H1 (cell line): Measurements from ENCODE around the gene SLC16A2. TPM values are rescaled to one million over a fixed set of nuclear protein-coding genes. Genes with fewer than 3 reads are reported as not detected.

Experiments
- CTCF ChIA-PET: fragments of 300-600 bp; sonication (Branson Sonifier 250); formaldehyde crosslinking; loops from one replicate; lab custom pipeline; 2021; ENCODE audit not compliant: partially characterized antibody; lab: Charles Lee
- POLR2A ChIA-PET: fragments of 300-600 bp; sonication (Branson Sonifier 250); formaldehyde crosslinking; loops from one replicate; lab custom pipeline; 2021; ENCODE audit warnings: inconsistent platforms; ENCODE audit not compliant: partially characterized antibody; lab: Charles Lee
- DNase-seq, 2 experiments: peaks; one replicate each; pipeline versions ENCODE4 v3.0.0 to v3.0.0-alpha.2; 2010 to 2022; ENCODE audit warnings: low spot score in 2 of 2, low read depth in 1 of 2, mixed read lengths in 1 of 2
- FAIRE-seq: peaks from 2 replicates; lab custom pipeline; 2011; peaks lifted over from hg19 to GRCh38; lab: Jason Lieb, UNC
- H2AFZ ChIP-seq: 2 replicates; pipeline ENCODE4 v1.8.1; 2012; ENCODE audit warnings: low read length, inconsistent platforms
- H2AK5ac ChIP-seq: 2 replicates; pipeline ENCODE4 v1.6.1; 2013; ENCODE audit warnings: low read depth, low read length
- H2BK120ac ChIP-seq: replicated peaks from 2 replicates; pipeline ENCODE3; 2013; ENCODE audit warnings: low read depth, low read length, inconsistent platforms
- H2BK12ac ChIP-seq: 2 replicates; pipeline ENCODE4 v1.6.1; 2013; ENCODE audit warnings: low read depth, low read length
- H2BK15ac ChIP-seq: 2 replicates; pipeline ENCODE4 v1.6.1; 2013; ENCODE audit warnings: low read length
- H2BK20ac ChIP-seq: 2 replicates; pipeline ENCODE4 v1.6.1; 2013; ENCODE audit warnings: low read length
- H2BK5ac ChIP-seq: 2 replicates; pipeline ENCODE4 v1.6.1; 2013; ENCODE audit warnings: low read depth, low read length
- H3K14ac ChIP-seq: 2 replicates; pipeline ENCODE4 v1.6.1; 2013; ENCODE audit warnings: inconsistent platforms; ENCODE audit not compliant: insufficient read length
- H3K18ac ChIP-seq: 2 replicates; pipeline ENCODE4 v1.6.1; 2013; ENCODE audit warnings: low read length; ENCODE audit errors: extremely low read depth
- H3K23ac ChIP-seq: 2 replicates; pipeline ENCODE4 v1.6.1; 2013; ENCODE audit warnings: inconsistent platforms; ENCODE audit not compliant: insufficient read length
- H3K23me2 ChIP-seq: 2 replicates; pipeline ENCODE4 v1.6.1; 2013; ENCODE audit warnings: low read depth, low read length
- H3K27ac ChIP-seq: 2 replicates; pipeline ENCODE4 v1.6.1; 2011; ENCODE audit warnings: low read depth, low read length, inconsistent platforms
- H3K27me3 ChIP-seq, 4 experiments: replicated peaks in 1 of 4; 1 replicate in 1 of 4; 2 replicates in 3 of 4; pipeline versions ENCODE4 v1.6.1 to v1.8.1; 2011 to 2013; ENCODE audit warnings: low read length in 3 of 4, mild to moderate bottlenecking in 3 of 4, inconsistent platforms in 2 of 4, mixed read lengths in 2 of 4, moderate library complexity in 1 of 4; ENCODE audit not compliant: control insufficient read depth in 3 of 4, insufficient read depth in 3 of 4; ENCODE audit errors: extremely low read depth in 1 of 4
- H3K36me3 ChIP-seq, 4 experiments: 2 replicates each; pipeline versions ENCODE4 v1.6.1 to v1.8.1; 2011 to 2013; ENCODE audit warnings: mild to moderate bottlenecking in 4 of 4, low read length in 3 of 4, moderate library complexity in 2 of 4, control low read depth in 1 of 4, inconsistent platforms in 1 of 4; ENCODE audit not compliant: insufficient read depth in 4 of 4, control insufficient read depth in 2 of 4
- H3K4ac ChIP-seq: replicated peaks from 2 replicates; pipeline ENCODE3; 2013; ENCODE audit warnings: low read length, low read depth, mixed read lengths, inconsistent platforms; ENCODE audit not compliant: insufficient read length
- H3K4me1 ChIP-seq, 4 experiments: replicated peaks in 1 of 4; 1 replicate in 1 of 4; 2 replicates in 3 of 4; pipeline versions ENCODE4 v1.6.1 to v1.8.1; 2011 to 2013; ENCODE audit warnings: low read length in 3 of 4, inconsistent platforms in 2 of 4, mixed read lengths in 1 of 4; ENCODE audit not compliant: insufficient read depth in 4 of 4, control insufficient read depth in 3 of 4
- H3K4me2 ChIP-seq, 2 experiments: 2 replicates each; pipeline versions ENCODE4 v1.6.1 to v1.8.1; 2011 to 2013; ENCODE audit warnings: low read depth in 2 of 2, low read length in 2 of 2, control low read depth in 1 of 2, inconsistent platforms in 1 of 2, mild to moderate bottlenecking in 1 of 2; ENCODE audit not compliant: insufficient read depth in 1 of 2
- H3K4me3 ChIP-seq, 4 experiments: fragments of 200-600, 300-600 bp in 1 of 4; sonication (generic), shearing (Covaris generic), sonication (Bioruptor Twin) in 1 of 4; 2 replicates each; pipeline versions ENCODE4 v1.5.1 to v1.8.1; 2011 to 2016; ENCODE audit warnings: low read length in 4 of 4, low read depth in 3 of 4, control low read depth in 2 of 4, inconsistent platforms in 2 of 4, mild to moderate bottlenecking in 2 of 4, mixed read lengths in 1 of 4, moderate library complexity in 1 of 4; ENCODE audit not compliant: insufficient read depth in 2 of 4; ENCODE audit errors: extremely low read depth in 1 of 4
- H3K56ac ChIP-seq: replicated peaks from 2 replicates; pipeline ENCODE3; 2013; ENCODE audit warnings: low read depth, mild to moderate bottlenecking, mixed read lengths, low read length, inconsistent platforms; ENCODE audit not compliant: insufficient read length
- H3K79me1 ChIP-seq: 2 replicates; pipeline ENCODE4 v1.6.1; 2013; ENCODE audit warnings: low read depth, low read length, control low read depth
- H3K79me2 ChIP-seq, 2 experiments: 2 replicates each; pipeline versions ENCODE4 v1.6.1 to v1.8.1; 2012 to 2013; ENCODE audit warnings: low read length in 2 of 2, mild to moderate bottlenecking in 2 of 2, inconsistent platforms in 1 of 2; ENCODE audit not compliant: insufficient read depth in 2 of 2, control insufficient read depth in 1 of 2
- H3K9ac ChIP-seq, 4 experiments: replicated peaks in 1 of 4; 1 replicate in 1 of 4; 2 replicates in 3 of 4; pipeline versions ENCODE4 v1.6.1 to v1.8.1; 2011 to 2013; ENCODE audit warnings: low read depth in 3 of 4, low read length in 3 of 4, control low read depth in 2 of 4, mild to moderate bottlenecking in 2 of 4, moderate library complexity in 2 of 4, inconsistent platforms in 1 of 4; ENCODE audit errors: extremely low read depth in 1 of 4
- H3K9me3 ChIP-seq, 2 experiments: 2 replicates each; pipeline versions ENCODE4 v1.6.1 to v1.8.1; 2012 to 2013; ENCODE audit warnings: mild to moderate bottlenecking in 2 of 2, moderate library complexity in 2 of 2, control low read depth in 1 of 2, inconsistent platforms in 1 of 2, low read depth in 1 of 2, low read length in 1 of 2, mixed read lengths in 1 of 2; ENCODE audit not compliant: insufficient read depth in 2 of 2
- H4K20me1 ChIP-seq, 2 experiments: replicated peaks in 1 of 2; 2 replicates each; pipeline versions ENCODE3 to v1.8.1; 2011 to 2013; ENCODE audit warnings: inconsistent platforms in 2 of 2, low read length in 2 of 2, mild to moderate bottlenecking in 1 of 2; ENCODE audit not compliant: insufficient read depth in 2 of 2, control insufficient read depth in 1 of 2
- H4K5ac ChIP-seq: 2 replicates; pipeline ENCODE4 v1.6.1; 2013; ENCODE audit warnings: low read length, low read depth, mixed read lengths, inconsistent platforms; ENCODE audit not compliant: insufficient read length
- H4K8ac ChIP-seq: 2 replicates; pipeline ENCODE4 v1.8.0; 2013; ENCODE audit warnings: mild to moderate bottlenecking, moderate library complexity, low read length, inconsistent platforms; ENCODE audit not compliant: insufficient read depth; ENCODE audit errors: extremely low read depth
- H4K91ac ChIP-seq: replicated peaks from 2 replicates; pipeline ENCODE3; 2013; ENCODE audit warnings: low read length, mixed read lengths, inconsistent platforms; ENCODE audit not compliant: insufficient read length
- CBX5 ChIP-seq: fragments of 300-800, 300-1000 bp; sonication (generic); IDR thresholded peaks from 2 replicates; pipeline ENCODE4 v1.7.1; 2016; ENCODE audit warnings: antibody characterized with exemption, low read length, low read depth
- POLR2AphosphoS5 ChIP-seq: IDR thresholded peaks from 2 replicates; pipeline ENCODE4 v1.6.1; 2011; ENCODE audit warnings: low read depth, low read length
- WGBS, 2 experiments: shearing (Covaris generic) in 1 of 2; methylation state at CpG; one replicate each; pipeline versions ENCODE4 v1.1.6 to v1.1.7; 2013 to 2015; ENCODE audit warnings: low lambda C conversion rate in 2 of 2, mixed read lengths in 2 of 2, inconsistent platforms in 1 of 2, low coverage in 1 of 2, missing lambda C conversion rate in 1 of 2; ENCODE audit not compliant: insufficient replicate concordance in 2 of 2, insufficient coverage in 1 of 2, insufficient read length in 1 of 2; ENCODE audit errors: extremely low coverage in 1 of 2, missing lambda C conversion rate in 1 of 2; 5-methylcytosine and 5-hydroxymethylcytosine counted together
- polyA plus RNA-seq, 7 experiments: library from polyadenylated mRNA; depleted of rRNA in 3 of 7; stranded (reverse) in 5 of 7; unstranded in 2 of 7; fragments of >200 nt in 5 of 7; fragments of 200-250 nt in 2 of 7; gene quantifications; 1 replicate in 5 of 7; 2 replicates in 1 of 7; 4 replicates in 1 of 7; pipeline versions ENCODE4 v1.2.1 to v1.2.3, GENCODE V29; 2011 to 2013; ENCODE audit warnings: missing spikeins in 2 of 7, mixed read lengths in 2 of 7
- total RNA-seq: library from RNA; stranded (reverse); fragmentation: NEBNext Ultra II Directional; extraction: Animal tissue kit (Norgen Biotek cat#: 25700); gene quantifications from 2 replicates; pipeline ENCODE4 v1.2.1, GENCODE V29; 2021

SLC16A2 gene
- total and polyA plus RNA-seq, 2 of the 8 experiments (the other 6 are each of a cell fraction or from before 2014, with no cell fraction given) = 24.4 to 32.2 TPM

DNA sequence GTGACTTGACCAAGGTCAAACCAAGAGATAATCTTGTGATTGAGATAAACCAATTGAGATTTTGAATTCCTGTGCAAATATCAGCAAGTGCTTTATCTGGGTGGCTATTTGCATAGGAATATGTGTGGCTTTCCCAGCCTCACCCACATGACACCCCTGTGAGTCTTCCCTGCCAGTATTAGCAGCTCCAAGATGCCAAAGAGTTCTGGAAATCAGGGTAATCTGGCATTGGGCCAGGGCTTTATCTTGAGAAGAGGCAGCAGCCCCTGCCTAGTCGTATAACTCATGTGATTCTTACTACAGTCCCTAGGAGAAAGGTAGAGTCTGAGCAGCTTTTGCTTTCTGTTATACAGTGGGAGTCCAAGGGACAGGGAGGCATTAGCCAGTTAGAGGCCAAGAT lies 105.5 kb downstream of the SLC16A2 start:
- no peak for DNase-seq
- no peak overlapping the region for H4K8ac ChIP-seq
- no peak overlapping the region for H3K4me2 ChIP-seq
- no peak overlapping the region for H2BK15ac ChIP-seq
- H3K4me1 ChIP-seq = no peaks in the 10 kb centered on the region
- H3K56ac ChIP-seq = no peak overlapping the region
- TF ChIP-seq POLR2AphosphoS5 (no peak), CBX5 (no peak)
- no peak overlapping the region for H4K5ac ChIP-seq
- H3K14ac ChIP-seq = no peak overlapping the region
- H2BK5ac ChIP-seq = no peak overlapping the region
- FAIRE-seq = no peak
- no peaks in the 10 kb centered on the region; a peak in 1 of 8 replicates for H3K36me3 ChIP-seq
- H3K23ac ChIP-seq = no peak overlapping the region
- H2BK12ac ChIP-seq = no peak overlapping the region
- no peak overlapping the region for H2BK120ac ChIP-seq
- H4K91ac ChIP-seq = no peak overlapping the region
- no CpG with 5 or more reads among the region's 1 CpG for WGBS, 2 experiments
- no peak overlapping the region for H3K9ac ChIP-seq
- no peak overlapping the region for H2BK20ac ChIP-seq
- H3K27me3 ChIP-seq = no peaks in the 10 kb centered on the region
- no peak overlapping the region for H3K4ac ChIP-seq
- H3K27ac ChIP-seq = no peak overlapping the region
- no peak overlapping the region for H2AFZ ChIP-seq
- no peaks in the 10 kb centered on the region for H3K79me2 ChIP-seq
- H3K9me3 ChIP-seq = no peaks in the 10 kb centered on the region
- no peak overlapping the region for H3K4me3 ChIP-seq
- no peaks in the 10 kb centered on the region for H4K20me1 ChIP-seq
- H2AK5ac ChIP-seq = no peak overlapping the region
- no peaks in the 10 kb centered on the region for H3K79me1 ChIP-seq
- POLR2A ChIA-PET = no interaction called here
- CTCF ChIA-PET = no interaction called here
- H3K23me2 ChIP-seq = no peaks in the 10 kb centered on the region
- H3K18ac ChIP-seq = no peak overlapping the region
